Fibroblast of lung (primary cell): Measurements from ENCODE around the gene LYL1.

Experiments
- CTCF ChIP-seq, 2 donors: IDR thresholded peaks in 1 of 2; conservative IDR thresholded peaks in 1 of 2; 1 replicate in 1 of 2; 2 replicates in 1 of 2; pipeline ENCODE4 v1.5.1; 2011 to 2012; ENCODE audit warnings: low read length in 2 of 2, control low read depth in 1 of 2, inconsistent platforms in 1 of 2, low read depth in 1 of 2, mild to moderate bottlenecking in 1 of 2
- EZH2 ChIP-seq: IDR thresholded peaks from 2 replicates; pipeline ENCODE4 v1.5.1; 2012; ENCODE audit warnings: low read length, control low read depth, mild to moderate bottlenecking; ENCODE audit errors: missing control alignments

- peak; percentile 47 to 71 for TF ChIP-seq CTCF (conservative IDR thresholded peaks at IDR 0.05 in 1 of 2, IDR thresholded peaks at IDR 0.05 in 1 of 2; ENCODE audit: low read depth in 1 of 2, low read length in 2 of 2)
- TF ChIP-seq EZH2 = no peak
These were observed 1.7 kb upstream of the LYL1 start for GRCh38 chr19:13104360-13104847.
